GM12878 (cell line): ENCODE results near the gene ITPR2. TPM values are rescaled to one million over a fixed set of nuclear protein-coding genes. Genes with fewer than 3 reads are reported as not detected.

ENCODE experiments used
- CBFB ChIP-seq: IDR thresholded peaks from 2 replicates; pipeline ENCODE4 v1.6.1; 2016; ENCODE audit warnings: antibody characterized with exemption, low read depth
- CBX3 ChIP-seq: fragments of 200-600 bp; sonication (generic); IDR thresholded peaks from 2 replicates; pipeline ENCODE4 v1.6.1; 2016; ENCODE audit warnings: low read depth, borderline replicate concordance
- CBX5 ChIP-seq: sonication (generic); IDR thresholded peaks from 2 replicates; pipeline ENCODE4 v1.6.1; 2016; ENCODE audit warnings: low read depth, moderate library complexity, mild to moderate bottlenecking, inconsistent platforms
- CHD4 ChIP-seq: fragments of 200-600 bp; sonication (generic); IDR thresholded peaks from 2 replicates; pipeline ENCODE4 v1.6.1; 2016; ENCODE audit warnings: mild to moderate bottlenecking
- CREB1 ChIP-seq: IDR thresholded peaks from 2 replicates; pipeline ENCODE4 v1.6.1; 2012; ENCODE audit warnings: low read depth, mild to moderate bottlenecking, inconsistent platforms
- HCFC1 ChIP-seq: fragments of 150-350 bp; IDR thresholded peaks from 2 replicates; pipeline ENCODE4 v1.6.1; 2014; ENCODE audit warnings: low read length
- HDAC6 ChIP-seq: fragments of 200-600 bp; sonication (generic); IDR thresholded peaks from one replicate; pipeline ENCODE4 v1.8.0; 2017; ENCODE audit warnings: antibody characterized with exemption; ENCODE audit not compliant: unreplicated experiment
- IKZF1 ChIP-seq: fragments of 450-650 bp; conservative IDR thresholded peaks from 2 replicates; pipeline ENCODE4 v1.6.1; 2017; ENCODE audit warnings: antibody characterized with exemption, mild to moderate bottlenecking
- JUNB ChIP-seq: IDR thresholded peaks from 2 replicates; pipeline ENCODE4 v1.6.1; 2016; ENCODE audit warnings: antibody characterized with exemption, mild to moderate bottlenecking
- MLLT1 ChIP-seq: fragments of 450-650 bp; IDR thresholded peaks from 2 replicates; pipeline ENCODE4 v1.6.1; 2016; ENCODE audit warnings: mild to moderate bottlenecking
- MTA2 ChIP-seq: fragments of 450-650 bp; IDR thresholded peaks from 2 replicates; pipeline ENCODE4 v1.6.1; 2016; ENCODE audit warnings: low read depth, mild to moderate bottlenecking, moderate library complexity
- MYB ChIP-seq: fragments of 150-350 bp; IDR thresholded peaks from 2 replicates; pipeline ENCODE4 v1.6.1; 2014; ENCODE audit warnings: mild to moderate bottlenecking, low read depth, low read length, borderline replicate concordance
- NFIC ChIP-seq: IDR thresholded peaks from 2 replicates; pipeline ENCODE4 v1.6.1; 2012; ENCODE audit warnings: low read depth, mild to moderate bottlenecking, inconsistent platforms, low read length, moderate library complexity
- NFYA ChIP-seq: IDR thresholded peaks from 2 replicates; pipeline ENCODE4 v1.6.1; 2011; ENCODE audit warnings: low read depth, mild to moderate bottlenecking, low read length, improper control_type of control experiment, borderline replicate concordance
- NR2F1 ChIP-seq: fragments of 450-650 bp; conservative IDR thresholded peaks from 2 replicates; pipeline ENCODE4 v1.6.1; 2017; ENCODE audit warnings: mild to moderate bottlenecking
- PAX8 ChIP-seq: fragments of 450-650 bp; IDR thresholded peaks from 2 replicates; pipeline ENCODE4 v1.6.1; 2017; ENCODE audit warnings: mild to moderate bottlenecking, moderate library complexity
- POLR2A ChIP-seq: IDR thresholded peaks from 2 replicates; pipeline ENCODE4 v1.6.1; 2011; ENCODE audit warnings: low read depth, mild to moderate bottlenecking, low read length
- POU2F2 ChIP-seq: IDR thresholded peaks from 3 replicates; pipeline ENCODE4 v1.6.1; 2011; ENCODE audit warnings: low read depth, mild to moderate bottlenecking, low read length, borderline replicate concordance
- RAD51 ChIP-seq: fragments of 450-650 bp; IDR thresholded peaks from 2 replicates; pipeline ENCODE4 v1.6.1; 2016; ENCODE audit warnings: moderate library complexity, mild to moderate bottlenecking, inconsistent platforms
- RCOR1 ChIP-seq: conservative IDR thresholded peaks from 2 replicates; pipeline ENCODE4 v1.6.1; 2012; ENCODE audit warnings: low read depth, low read length, improper control_type of control experiment
- RELB ChIP-seq: fragments of 450-650 bp; IDR thresholded peaks from 2 replicates; pipeline ENCODE4 v1.6.1; 2017; ENCODE audit warnings: low read depth, mild to moderate bottlenecking, moderate library complexity
- SMAD5 ChIP-seq: IDR thresholded peaks from 2 replicates; pipeline ENCODE4 v1.6.1; 2016; ENCODE audit warnings: antibody characterized with exemption, low read depth
- SMC3 ChIP-seq: IDR thresholded peaks from 2 replicates; pipeline ENCODE4 v1.6.1; 2011; ENCODE audit warnings: low read length, improper control_type of control experiment, borderline replicate concordance
- SREBF2 ChIP-seq: IDR thresholded peaks from 2 replicates; pipeline ENCODE4 v1.6.1; 2012; ENCODE audit warnings: mild to moderate bottlenecking, low read length
- STAT1 ChIP-seq: fragments of 450-650 bp; conservative IDR thresholded peaks from 2 replicates; pipeline ENCODE4 v1.6.1; 2014; ENCODE audit warnings: antibody characterized with exemption, mild to moderate bottlenecking
- TCF3 ChIP-seq: IDR thresholded peaks from 2 replicates; pipeline ENCODE4 v1.6.1; 2012; ENCODE audit warnings: low read depth, mild to moderate bottlenecking, low read length, borderline replicate concordance; ENCODE audit not compliant: insufficient read depth
- USF2 ChIP-seq: IDR thresholded peaks from 2 replicates; pipeline ENCODE4 v1.6.1; 2011; ENCODE audit warnings: low read depth, low read length, improper control_type of control experiment, borderline replicate concordance
- ZNF217 ChIP-seq: fragments of 450-650 bp; IDR thresholded peaks from 2 replicates; pipeline ENCODE4 v1.6.1; 2017; ENCODE audit warnings: antibody characterized with exemption, mild to moderate bottlenecking
- ZZZ3 ChIP-seq: IDR thresholded peaks from 2 replicates; pipeline ENCODE4 v1.6.1; 2011; ENCODE audit warnings: low read depth; ENCODE audit not compliant: control insufficient read depth, insufficient read length
- polyA plus RNA-seq, 11 experiments: library from polyadenylated mRNA; depleted of rRNA in 4 of 11; unstranded in 6 of 11; stranded (reverse) in 5 of 11; fragments of >200 nt; fragmentation: Nextera tagmentation in 4 of 11; fragmentation: Illumina TruSeq in 1 of 11; extraction: Ambion mirVana in 4 of 11; extraction: Trizol in 1 of 11; gene quantifications; 1 replicate in 1 of 11; 2 replicates in 10 of 11; pipeline versions ENCODE4 v1.2.1 to v1.2.3, GENCODE V29; 2011 to 2016; ENCODE audit warnings: inconsistent platforms in 2 of 11, missing spikeins in 2 of 11, low read depth in 1 of 11
- total RNA-seq, 4 experiments: library from RNA; depleted of rRNA in 3 of 4; stranded (reverse); fragments of >200 nt in 3 of 4; fragmentation: Illumina TruSeq in 1 of 4; extraction: Trizol in 1 of 4; gene quantifications; 2 replicates each; pipeline versions ENCODE4 v1.2.1 to v1.2.3, GENCODE V29; 2013 to 2021

Gene ITPR2
- total and polyA plus RNA-seq, 10 of the 15 experiments (the other 5 are each of a cell fraction or from before 2014, with no cell fraction given), result 7.5 to 76.2 (median 47.1) TPM

GRCh38 chr12:26713885-26714383 lies 119.1 kb downstream of the ITPR2 start (continued):
- TF ChIP-seq CBFB, result peak; percentile 74; the same call in 1 of the 2 replicates
- no peak for TF ChIP-seq USF2
- peak; percentile 58; the same call in 1 of the 3 replicates for TF ChIP-seq POU2F2
- peak; percentile 82 for TF ChIP-seq JUNB
- no peak for TF ChIP-seq CHD4
- TF ChIP-seq SREBF2, result no peak
- TF ChIP-seq ZNF217, result peak; percentile 89
- TF ChIP-seq RAD51, result no peak
- peak; percentile 61; the same call in 1 of the 2 replicates for TF ChIP-seq RELB
- TF ChIP-seq MTA2, result peak; percentile 69
- TF ChIP-seq HCFC1, result no peak
- TF ChIP-seq ZZZ3, result no peak
- peak; percentile 60 for TF ChIP-seq IKZF1
- no peak for TF ChIP-seq STAT1
- TF ChIP-seq CREB1, result peak; percentile 58; the same call in 1 of the 2 replicates
- TF ChIP-seq NFYA, result no peak
- no peak for TF ChIP-seq NR2F1
- TF ChIP-seq CBX5, result 0 out of 2 replicates have a peak, but pooled peaks have one; percentile 64
- no peak for TF ChIP-seq SMC3
- no peak for TF ChIP-seq CBX3
- TF ChIP-seq NFIC, result peak; percentile 94
- TF ChIP-seq TCF3, result no peak
- no peak for TF ChIP-seq RCOR1
- TF ChIP-seq MLLT1, result no peak
- no peak for TF ChIP-seq POLR2A
- no peak for TF ChIP-seq HDAC6
- no peak for TF ChIP-seq PAX8
- no peak for TF ChIP-seq SMAD5
- TF ChIP-seq MYB, result no peak
